GOT3 (cell line): Measurements from ENCODE around the gene CERK.

ENCODE experiments used
- DNase-seq: peaks from one replicate; lab custom pipeline; 2025; ENCODE audit warnings: mixed read lengths; lab: John Stamatoyannopoulos, UW

CERK gene

DNA sequence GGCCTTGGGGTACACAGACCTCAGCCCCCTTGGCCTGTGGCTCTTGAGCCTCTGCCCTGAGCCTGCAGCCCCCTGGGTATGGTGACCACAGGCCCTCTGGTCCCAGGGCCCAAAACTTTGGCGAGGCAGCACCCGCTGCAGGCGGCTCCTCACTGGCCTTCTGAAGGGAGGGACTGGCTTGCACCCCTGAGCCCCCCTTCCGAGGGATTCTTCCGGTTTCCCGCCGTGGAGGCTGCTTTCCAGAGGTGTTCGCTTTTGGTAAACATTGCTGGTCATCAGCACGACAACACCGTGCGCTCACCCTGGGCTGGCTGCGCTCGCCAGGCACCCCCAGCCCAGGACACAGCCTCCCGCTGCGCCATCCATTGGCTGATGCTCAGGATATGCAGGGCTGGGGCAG lies 75.8 kb downstream of the CERK start:
- no peak for DNase-seq

DNA sequence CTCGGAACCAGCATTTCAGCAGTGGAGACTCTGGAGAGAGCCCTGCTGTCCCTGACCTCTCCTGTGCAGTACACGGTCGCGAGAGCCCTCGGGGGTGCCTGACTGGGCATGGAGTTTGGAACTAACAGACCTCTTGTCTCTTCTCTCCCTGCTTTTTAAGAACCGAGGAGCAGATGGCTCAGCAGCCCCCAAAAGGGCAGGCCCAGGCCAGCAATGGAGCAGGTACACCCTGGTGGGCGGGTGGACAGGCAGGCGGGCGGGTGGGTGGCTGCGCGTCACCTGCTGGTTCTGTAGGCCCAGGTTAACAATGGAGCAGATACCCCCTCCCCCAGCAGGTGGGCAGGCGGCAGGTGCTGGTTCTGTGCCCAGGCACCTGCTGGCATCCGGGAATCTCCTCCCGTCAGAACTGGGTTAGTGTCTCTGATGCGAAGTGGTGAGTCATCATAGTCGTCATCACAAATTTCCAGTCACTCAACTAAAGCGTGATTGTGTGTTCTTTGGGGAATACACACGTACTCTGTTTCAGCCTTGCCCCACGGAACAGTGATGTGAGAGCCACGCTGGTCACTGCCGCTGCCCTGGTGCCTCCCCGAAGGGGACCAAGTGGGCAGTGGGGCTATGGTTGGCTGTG lies 76.7 kb downstream of the CERK start:
- no peak for DNase-seq

DNA sequence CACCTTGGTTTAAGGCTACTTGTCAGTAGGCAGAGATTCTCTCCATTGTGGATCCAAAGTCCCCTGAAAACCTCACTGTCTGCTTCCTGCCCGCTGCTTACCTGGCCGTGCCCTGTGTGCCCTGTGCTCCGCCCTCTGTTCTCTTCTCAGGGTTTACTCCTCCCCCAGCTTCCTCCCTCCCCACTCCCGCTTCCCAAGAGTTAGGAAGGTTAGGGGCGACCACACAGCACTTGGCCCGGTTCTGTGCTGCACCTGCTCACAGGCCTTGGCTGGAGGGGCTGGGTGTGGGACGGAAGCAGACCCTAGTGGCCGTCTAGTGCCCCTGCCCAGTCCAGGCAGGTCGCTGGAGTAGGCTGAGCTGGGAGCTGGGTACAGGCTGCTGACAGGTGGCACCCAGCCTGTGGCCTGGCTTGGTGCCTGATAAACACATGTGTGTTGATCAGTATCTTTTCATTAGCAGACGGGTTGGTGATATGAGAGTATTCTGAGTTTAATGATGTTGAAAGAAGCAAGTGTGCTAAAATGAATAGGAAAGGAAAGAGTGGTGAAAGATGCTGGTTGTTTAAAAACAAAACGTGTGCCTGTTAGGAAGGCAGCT lies 77.3 kb downstream of the CERK start:
- DNase-seq = no peak

DNA sequence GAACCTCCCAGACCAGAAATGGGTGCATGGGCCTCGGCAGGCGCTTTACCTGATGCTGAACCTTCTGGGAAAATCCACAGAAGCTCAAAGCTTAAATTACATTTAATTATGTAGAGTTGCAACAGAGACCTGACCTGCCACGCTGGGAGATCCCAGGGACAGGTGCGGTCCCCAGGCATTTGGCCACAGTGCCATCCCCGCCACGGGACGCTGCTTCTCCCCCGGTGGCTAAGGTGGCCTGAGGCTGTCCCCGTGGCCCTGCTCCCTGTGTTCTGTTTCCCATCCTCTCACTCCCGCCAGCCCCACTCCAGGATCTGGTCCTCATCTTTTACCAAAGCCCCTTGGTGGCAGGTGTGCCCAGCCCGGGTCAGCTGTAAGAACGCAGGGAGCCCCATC lies 78.3 kb downstream of the CERK start:
- DNase-seq = no peak

DNA sequence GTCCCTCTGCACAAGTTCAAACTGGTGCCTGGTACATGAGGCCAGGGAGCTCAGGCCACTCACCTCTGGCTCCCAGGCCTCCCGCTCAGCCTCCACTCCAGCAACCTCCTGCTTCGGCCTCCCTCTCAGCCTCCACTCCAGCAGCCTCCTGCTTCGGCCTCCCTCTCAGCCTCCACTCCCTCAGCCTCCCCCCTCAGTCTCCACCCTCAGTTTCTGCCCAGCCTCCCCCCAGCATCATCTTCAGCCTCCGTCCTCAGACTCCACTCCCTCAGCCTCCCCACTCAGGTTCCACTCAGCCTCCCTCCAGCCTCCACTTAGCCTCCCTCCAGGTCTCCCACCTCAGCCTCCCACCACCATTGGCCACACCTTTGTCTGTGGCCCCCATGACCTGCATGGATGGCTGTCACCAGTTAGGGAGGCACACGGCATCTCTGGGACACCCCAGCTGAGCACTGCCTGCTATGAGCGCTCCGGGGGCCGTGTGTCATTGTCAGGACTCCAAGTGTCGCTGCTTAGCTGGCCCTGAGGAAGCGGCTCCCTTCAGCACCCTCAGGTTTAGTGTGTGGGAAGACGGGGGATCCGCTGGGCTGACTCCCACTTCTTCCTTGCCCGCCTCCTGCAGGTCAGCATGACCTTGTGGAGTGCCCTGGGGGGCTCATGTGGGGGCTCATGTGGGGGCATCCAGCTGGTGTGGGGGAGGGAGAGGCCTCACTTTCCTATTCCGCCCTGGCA lies 78.8 kb downstream of the CERK start:
- no peak for DNase-seq

DNA sequence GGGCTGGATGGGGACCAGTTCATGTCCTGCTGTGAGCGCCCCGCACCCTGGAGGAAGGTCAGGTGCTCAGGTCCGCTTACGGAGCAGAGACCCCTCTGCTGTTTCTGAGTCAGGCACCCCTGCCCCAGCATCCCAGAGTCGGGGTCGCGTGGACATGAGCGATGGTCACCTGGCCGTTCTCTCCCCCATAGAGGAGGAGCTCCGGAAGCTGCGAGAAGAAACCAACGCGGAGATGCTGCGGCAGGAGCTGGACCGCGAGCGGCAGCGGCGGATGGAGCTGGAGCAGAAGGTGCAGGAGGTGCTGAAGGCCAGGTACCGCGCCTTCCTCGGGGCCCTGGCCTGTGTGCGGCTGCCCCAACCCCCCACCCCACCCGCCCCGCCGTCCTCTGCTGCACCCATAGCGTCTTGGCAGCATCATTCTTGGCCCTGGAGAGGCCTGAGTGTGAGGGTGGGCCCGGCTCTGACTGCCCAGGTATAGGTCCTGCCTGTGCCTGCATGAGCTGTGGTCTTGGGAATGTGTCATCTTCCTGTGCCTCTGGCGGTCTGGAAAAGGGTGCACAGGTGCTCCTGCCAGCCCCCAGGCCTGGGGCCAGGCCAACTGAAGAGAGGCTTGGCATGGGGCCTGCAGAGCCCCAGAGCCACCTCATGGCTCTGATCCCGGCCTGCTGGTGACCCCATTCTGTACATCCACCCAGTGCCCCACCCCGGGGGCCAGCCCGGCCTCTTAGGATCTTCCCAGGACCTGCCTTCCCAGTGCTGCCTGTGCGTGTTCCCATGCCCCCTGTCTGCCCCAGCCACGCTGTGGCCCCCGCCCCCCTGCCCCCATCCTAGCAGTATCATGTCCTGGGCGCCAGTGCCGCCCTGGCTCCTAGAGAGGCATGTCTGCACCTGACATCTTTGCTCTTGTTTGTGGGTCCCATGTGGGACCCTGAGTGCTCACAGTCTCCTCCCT lies 79.8 kb downstream of the CERK start:
- no peak for DNase-seq

DNA sequence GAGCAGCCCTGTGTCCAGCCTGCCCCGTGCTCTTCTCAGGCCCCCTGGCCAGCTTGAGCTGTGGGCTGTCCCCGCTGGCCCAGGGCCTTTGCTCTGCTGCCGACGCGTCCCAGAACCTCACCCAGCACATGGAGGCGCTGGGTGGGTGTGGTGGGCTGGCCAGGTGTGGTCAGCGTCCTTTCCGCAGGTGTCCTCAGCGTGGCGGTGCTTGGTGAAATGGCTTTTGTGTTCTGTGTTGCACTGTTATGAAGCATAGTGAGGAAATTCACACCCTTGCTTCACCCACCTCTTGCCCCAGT lies 80.4 kb downstream of the CERK start:
- DNase-seq = no peak

DNA sequence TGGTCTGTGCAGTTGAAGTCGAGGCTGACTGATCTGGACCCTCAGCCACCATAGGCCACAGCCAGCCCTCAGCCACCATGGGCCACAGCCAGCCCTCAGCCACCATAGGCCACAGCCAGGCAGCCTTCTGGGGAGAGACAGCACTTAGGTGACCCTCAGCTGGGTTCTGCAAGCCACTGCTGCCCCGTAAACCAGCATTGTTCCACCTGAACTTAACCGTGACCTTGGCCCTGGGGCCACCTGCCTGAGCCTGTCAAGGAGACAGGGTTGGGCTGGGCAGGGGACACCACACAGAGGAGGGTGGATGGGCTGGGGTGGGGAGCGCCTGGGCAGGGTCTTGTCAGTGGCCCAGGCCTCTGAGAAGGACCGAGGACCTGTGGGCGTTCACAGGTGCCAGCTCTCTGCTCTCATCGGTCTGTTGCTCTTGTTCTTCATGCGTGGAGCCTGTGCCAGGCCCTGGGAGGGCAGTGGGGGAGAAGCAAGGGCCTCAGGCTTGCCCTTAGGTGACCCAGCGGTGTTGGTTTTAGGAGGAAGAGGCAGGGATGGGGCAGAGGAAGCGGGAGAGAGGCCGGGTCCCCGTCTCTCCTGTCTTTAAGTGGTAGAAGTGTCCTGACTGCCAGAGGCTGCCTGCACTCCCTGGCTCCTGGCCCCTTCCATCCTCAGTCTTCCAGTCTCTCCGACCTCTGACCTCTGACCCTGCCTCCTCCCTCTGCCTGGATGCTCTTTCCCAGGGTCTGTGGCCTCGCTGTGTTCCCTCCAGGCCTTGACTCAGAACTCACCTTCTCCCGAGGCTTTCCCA lies 81.0 kb downstream of the CERK start:
- no peak for DNase-seq

DNA sequence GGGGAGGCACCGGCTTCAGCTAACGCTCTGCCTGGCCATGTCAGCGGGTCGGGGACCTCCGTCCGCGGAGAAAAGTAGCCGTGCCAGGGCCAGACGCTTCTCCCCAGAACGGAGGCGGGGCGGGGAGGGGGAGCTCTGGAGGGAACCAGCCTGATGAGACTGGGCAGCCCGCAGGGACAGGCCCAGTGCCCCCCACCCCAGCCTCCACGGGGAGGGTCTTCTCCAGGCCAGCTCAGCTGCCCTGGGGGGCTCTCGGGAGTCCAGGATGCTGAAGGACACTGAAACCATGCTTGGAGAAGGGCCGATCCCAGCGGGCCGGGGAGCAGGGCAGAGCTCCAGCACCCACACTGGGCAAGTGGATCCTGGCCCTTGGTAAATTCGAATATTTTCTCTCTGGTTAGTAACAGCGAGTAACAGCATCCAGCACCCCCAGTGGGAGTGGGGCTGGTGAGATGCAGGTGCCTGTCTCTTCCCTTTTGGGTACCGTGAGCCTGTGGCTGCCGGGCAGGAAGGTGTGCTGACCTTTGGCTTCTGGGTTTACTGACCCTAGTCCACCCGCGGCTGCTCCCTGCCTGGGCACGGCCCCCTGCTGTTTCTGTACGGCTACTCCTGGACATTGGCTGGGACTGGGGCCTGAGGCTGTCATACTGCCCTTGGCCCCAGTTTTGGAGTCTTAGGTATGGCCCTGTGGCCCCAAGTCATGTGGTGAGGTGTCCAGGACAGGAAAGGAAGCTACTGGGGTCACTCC lies 82.0 kb downstream of the CERK start:
- no peak for DNase-seq

DNA sequence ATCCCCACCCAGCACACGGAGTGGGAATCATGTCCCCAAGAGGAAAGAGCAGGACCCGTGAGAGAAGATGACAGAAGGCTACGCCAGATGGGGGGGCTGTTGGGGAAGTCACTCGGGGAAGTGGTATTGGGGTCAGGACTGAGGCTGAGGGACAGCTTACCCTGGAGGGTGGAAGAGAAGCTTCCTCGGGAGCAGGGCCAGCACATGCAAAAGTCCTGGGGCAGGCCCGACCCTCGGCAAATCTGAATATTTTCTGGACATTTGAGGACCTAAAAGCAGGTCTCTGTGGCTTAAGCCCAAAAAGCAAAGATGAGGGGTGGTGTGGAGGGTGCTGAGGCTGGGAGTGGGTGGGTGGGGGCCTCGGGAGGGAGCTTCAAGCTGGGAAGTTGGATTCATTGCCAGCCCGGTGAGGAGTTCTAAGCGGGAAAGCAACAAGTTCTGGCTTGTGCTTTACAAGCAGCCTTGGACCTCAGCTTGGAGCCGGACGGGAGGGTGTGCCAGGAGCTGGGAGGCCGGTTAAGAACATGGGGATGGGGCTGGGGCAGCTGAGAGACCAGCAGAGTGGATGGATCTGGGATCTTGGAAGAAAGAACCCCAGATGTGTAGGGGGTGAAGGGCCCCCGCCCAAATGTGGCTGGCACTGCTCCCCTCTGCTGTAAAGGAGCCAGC lies 83.0 kb downstream of the CERK start:
- no peak for DNase-seq

DNA sequence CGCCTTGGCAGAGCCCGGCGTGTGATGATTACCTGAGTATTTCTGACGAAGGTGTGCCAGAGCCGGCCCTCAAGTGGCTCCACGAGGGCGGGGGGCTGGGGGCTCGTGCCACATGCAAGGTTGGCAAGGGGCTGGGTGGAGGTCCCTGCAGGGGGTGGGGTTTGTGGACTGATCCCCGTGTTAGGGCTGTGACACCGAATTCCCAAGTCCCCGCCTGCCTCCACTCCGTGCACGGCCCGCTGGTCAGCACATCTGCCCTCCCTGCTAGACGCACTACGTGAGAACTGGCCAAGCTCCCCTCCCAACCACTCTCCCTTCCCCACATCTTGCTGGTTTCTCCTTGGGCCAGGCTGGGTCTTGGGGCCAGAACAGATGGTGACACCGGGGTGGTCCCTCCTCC lies 83.6 kb downstream of the CERK start:
- DNase-seq = no peak

DNA sequence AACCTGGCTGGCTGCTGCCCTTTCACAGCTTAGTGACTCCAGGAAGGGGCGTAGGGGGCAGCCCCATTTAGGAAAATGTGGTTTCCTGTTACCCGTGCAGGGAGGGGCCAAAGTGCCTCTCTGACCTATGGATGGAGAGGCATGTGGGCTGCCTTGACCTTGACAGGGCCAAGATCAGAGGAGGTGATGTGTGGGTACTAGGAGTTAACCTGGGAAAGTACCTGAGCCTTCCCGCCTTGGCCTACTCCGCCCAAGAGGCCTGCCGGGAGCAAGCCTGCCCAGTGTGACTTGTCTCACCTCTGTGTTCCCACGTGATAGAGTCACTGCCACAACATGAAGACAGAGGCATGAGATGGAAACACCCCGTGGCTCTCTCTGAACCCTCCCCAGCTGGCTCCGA lies 84.5 kb downstream of the CERK start:
- no peak for DNase-seq

DNA sequence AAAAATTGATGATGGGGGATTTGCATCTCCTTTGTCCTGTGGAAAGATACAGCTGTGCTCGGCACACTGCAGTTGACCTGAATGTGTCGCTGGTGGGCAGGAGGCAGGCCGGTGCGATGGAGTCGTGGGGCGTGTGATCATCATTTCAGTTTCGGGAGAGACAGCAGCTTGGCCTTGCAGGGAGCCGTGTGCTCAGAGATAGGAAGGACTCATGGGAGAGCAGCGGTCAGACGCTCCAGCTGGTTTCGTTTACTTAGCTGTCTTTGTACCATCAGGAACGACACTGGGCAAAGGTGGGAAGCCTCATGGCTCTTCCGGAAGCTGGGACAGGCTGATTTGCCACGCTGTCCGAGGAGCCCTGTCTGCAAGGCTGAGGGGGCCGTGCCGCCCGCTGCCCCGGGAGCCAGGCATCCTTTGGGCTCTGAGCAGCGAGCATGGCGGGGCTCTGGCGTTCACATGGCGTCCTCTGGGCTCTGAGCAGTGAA lies 85.2 kb downstream of the CERK start:
- no peak for DNase-seq

DNA sequence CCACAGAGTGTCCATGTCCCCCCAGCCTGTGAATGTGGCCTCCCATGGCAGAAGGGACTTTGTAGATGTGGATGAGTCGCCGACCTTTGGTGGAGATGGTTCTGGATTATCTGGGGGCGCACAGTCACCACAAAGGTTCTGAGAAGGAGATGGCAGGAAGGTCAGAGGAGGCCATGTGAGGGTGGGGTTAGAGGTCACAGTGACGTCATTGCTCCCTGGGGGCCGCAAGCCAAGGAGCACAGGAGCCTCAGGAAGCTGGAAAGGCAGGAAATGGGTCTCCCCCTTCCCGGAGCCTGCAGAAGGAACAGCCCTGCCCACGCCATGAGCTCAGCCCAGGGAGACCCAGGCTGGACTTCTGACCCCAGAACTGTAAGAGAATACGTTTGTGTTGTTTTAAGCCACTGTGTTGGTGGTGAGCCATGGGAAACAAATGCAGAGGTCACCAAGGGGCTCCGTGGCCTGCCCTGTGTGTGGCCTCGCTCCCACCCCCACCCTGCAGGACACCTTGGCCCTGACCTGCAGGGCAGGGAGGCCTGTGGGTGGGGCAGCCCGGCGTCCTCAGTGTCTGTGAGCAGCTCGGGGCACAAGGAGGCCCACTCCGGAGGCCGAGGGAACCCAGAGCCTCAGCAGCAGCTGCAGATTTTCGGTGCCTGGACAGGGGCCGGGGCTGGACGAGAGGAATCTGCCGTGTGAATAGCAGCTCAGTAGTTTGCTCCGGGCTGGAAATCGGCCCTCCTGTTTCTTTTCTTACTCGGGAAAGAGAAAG lies 85.8 kb downstream of the CERK start:
- DNase-seq = no peak

DNA sequence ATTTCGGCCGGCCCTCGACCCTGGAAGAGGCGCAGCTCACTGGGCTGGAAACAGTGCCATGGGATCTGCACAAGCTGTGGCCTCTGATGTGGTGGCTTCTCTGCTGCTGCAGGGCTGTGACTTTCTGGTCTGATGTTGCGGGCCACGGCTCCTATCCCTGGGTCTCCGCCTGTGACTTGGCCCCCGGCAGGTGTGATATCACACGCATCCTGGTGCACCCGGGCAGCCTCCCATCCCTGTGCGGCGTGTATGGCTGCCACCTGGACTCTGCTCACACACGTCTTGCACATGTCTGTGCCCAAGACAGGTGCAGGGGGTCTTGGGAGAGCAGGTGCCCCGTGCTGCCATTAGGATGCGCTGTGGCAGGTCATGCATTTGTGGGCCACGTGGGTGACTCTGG lies 86.7 kb downstream of the CERK start:
- DNase-seq = no peak

DNA sequence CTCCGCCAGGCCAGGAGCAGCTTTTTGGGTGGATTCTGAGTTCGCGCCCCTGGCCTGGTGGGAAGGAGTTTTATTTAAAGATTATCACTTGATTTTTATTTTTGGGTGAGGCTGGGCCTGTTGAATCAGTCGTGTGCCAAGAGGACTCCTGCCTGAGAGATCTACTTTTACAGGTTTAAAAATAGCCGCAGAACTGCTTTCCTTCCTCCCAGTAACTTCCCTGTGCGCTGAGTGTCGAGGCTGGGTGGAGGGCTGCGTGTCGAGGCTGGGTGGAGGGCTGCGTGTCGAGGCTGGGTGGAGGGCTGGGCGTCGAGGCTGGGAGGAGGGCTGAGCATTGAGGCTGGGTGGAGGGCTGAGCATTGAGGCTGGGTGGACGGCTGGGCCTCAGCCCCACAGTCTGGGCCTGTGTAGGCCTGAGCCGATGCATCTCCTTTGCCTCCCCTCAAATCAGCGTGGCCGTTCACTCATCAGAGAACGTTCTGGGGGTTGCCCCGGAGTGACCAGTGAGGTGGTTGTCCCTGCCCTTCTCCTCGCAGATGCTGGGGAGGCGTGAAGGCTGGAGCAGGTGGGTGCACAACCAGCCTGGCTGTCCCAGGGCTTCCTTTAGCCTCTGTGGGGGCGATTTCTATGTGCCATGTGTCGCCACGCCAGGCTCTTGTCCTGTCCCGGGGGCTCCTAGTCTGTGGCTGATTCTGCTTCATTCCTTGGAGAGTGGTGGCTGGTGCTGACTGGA lies 87.8 kb downstream of the CERK start:
- DNase-seq = no peak

DNA sequence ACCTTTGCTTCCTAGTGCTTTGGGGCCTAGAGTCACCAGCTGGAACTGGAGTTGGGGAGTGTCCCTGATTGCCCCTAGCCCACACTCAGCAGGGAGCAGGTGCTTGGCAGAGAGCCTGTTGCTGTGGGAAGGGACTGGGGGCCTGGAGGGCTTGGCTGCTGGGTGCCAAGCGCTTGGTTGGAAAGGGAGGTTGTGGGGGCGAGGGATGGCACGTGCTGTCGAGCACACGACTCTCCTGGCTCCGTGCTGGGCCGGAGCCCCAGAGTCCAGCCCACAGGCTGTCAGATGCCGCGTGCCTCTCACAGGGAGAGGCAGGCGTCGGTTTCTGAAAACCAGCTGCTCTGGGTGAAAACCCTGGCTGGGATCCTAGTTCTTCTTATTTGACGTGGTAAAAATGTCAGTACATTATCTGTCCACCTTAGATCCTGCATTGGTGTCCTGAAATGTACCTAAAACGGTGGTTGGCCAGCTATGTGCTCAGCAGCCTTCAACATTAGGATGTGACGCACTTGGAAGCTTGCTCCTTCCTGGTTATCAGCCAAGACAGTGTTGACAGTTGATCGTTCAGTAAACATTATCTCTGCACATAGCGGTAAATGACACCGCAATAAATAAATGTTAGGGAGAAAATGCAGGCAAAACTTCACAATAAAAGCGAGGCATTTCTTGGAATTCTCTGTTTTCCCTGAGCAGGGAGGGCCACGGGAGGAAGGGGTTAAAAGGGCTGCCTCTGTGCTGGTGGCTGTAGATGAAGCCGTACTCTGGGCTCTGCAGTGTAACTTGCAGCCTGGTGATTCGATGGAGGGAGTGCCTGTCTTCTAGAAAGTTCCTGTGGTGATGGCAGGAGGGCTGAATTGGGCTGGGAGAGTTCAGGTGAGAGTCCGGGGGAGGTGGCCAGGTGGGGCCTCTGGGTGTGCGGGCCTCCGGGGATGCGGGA lies 88.6 kb downstream of the CERK start:
- DNase-seq = no peak
